KMS-11 (cell line): ENCODE data around the gene BBS10.
"Not testable (repeated sequence)": the region's sequence is repeated elsewhere in the genome, so short reads cannot be mapped to it uniquely, and the experiment has no call there.

Source experiments
- H2AFZ ChIP-seq: fragments of 200-600 bp; sonication (generic); 2 replicates; pipeline ENCODE4 v1.6.1; 2016; ENCODE audit warnings: antibody characterized with exemption, mixed run types, low read depth
- H3K27ac ChIP-seq: fragments of 200-600 bp; sonication (generic); 2 replicates; pipeline ENCODE4 v1.6.1; 2016; ENCODE audit warnings: mild to moderate bottlenecking, mixed run types
- H3K27me3 ChIP-seq: fragments of 200-600 bp; sonication (generic); 2 replicates; pipeline ENCODE4 v1.6.1; 2017; ENCODE audit warnings: mild to moderate bottlenecking, low read depth, mixed run types, moderate library complexity; ENCODE audit not compliant: insufficient read depth
- H3K36me3 ChIP-seq: fragments of 200-600 bp; sonication (generic); 2 replicates; pipeline ENCODE4 v1.6.1; 2017; ENCODE audit warnings: mild to moderate bottlenecking, mixed run types; ENCODE audit not compliant: insufficient read depth
- H3K4me1 ChIP-seq: fragments of 200-600 bp; sonication (generic); 2 replicates; pipeline ENCODE4 v1.6.1; 2016; ENCODE audit warnings: mild to moderate bottlenecking, low read depth, mixed run types; ENCODE audit not compliant: poor library complexity, severe bottlenecking
- H3K4me2 ChIP-seq: fragments of 200-600 bp; sonication (generic); 2 replicates; pipeline ENCODE4 v1.7.0; 2016; ENCODE audit warnings: mild to moderate bottlenecking, mixed run types
- H3K4me3 ChIP-seq: fragments of 200-600 bp; sonication (generic); IDR thresholded peaks from 2 replicates; pipeline ENCODE4 v1.6.1; 2017; ENCODE audit warnings: low read depth, low read length, mixed read lengths; ENCODE audit not compliant: insufficient read depth
- H3K79me2 ChIP-seq: fragments of 200-600 bp; sonication (generic); 2 replicates; pipeline ENCODE4 v1.6.1; 2016; ENCODE audit warnings: low read depth, mixed run types; ENCODE audit not compliant: insufficient read depth
- H3K9ac ChIP-seq: fragments of 200-600 bp; sonication (generic); 2 replicates; pipeline ENCODE4 v1.6.1; 2016; ENCODE audit warnings: mild to moderate bottlenecking, mixed run types
- H4K20me1 ChIP-seq: fragments of 200-600 bp; sonication (generic); 2 replicates; pipeline ENCODE4 v1.6.1; 2016; ENCODE audit warnings: mild to moderate bottlenecking, mixed run types; ENCODE audit not compliant: insufficient read depth
- CTCF ChIP-seq: fragments of 200-600 bp; sonication (generic); conservative IDR thresholded peaks from 2 replicates; pipeline ENCODE4 v1.6.1; 2017; ENCODE audit warnings: low read depth, mild to moderate bottlenecking, antibody characterized with exemption, low read length, moderate library complexity, mixed read lengths

The BBS10 gene

GRCh38 chr12:76374386-76375020 lies 26.3 kb upstream of the BBS10 start:
- Histone ChIP-seq H3K4me2 (no peak overlapping the region), H3K36me3 (no peaks in the 10 kb centered on the region)
- TF ChIP-seq CTCF, result no peak

DNA sequence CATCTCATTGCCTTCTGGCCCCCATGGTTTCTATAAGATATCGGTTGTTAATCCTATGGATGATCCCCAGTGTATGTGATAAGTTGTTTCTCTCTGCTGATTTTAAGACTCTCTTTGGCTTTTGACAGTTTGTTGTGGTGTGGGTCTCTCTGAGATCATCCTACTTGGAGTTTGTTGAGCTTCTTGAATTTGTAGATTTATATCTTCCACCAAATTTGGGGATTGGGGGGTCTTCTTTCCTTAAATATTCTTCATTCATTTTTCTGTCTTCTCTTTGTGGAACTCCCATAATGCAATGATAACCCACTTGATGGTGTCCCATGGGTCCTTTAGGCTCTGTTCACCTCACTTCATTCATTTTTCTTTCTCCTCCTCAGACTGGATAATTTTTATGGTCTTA lies 20.0 kb upstream of the BBS10 start:
- Histone ChIP-seq H3K27ac (no peak overlapping the region), H3K27me3 (no peaks in the 10 kb centered on the region), H3K4me3 (no peak overlapping the region), H2AFZ (no peak overlapping the region), H3K79me2 (no peaks in the 10 kb centered on the region), H3K36me3 (no peaks in the 10 kb centered on the region), H3K4me1 (no peaks in the 10 kb centered on the region), H3K4me2 (no peak overlapping the region), H3K9ac (no peak overlapping the region), H4K20me1 (no peaks in the 10 kb centered on the region)
- no peak for TF ChIP-seq CTCF

More at GRCh38 chr12:76374386-76375020, 26.3 kb upstream of the BBS10 start:
- Histone ChIP-seq H3K9ac (no peak overlapping the region), H3K27ac (no peak overlapping the region), H3K79me2 (no peaks in the 10 kb centered on the region), H4K20me1 (no peaks in the 10 kb centered on the region), H3K4me3 (no peak overlapping the region), H2AFZ (no peak overlapping the region), H3K27me3 (no peaks in the 10 kb centered on the region), H3K4me1 (no peaks in the 10 kb centered on the region)

GRCh38 chr12:76366163-76366562 lies 17.9 kb upstream of the BBS10 start:
- Histone ChIP-seq H3K4me1 (no peaks in the 10 kb centered on the region), H3K9ac (no peak overlapping the region), H3K27me3 (no peaks in the 10 kb centered on the region), H3K4me3 (no peak overlapping the region), H3K79me2 (no peaks in the 10 kb centered on the region), H3K27ac (no peak overlapping the region), H3K4me2 (no peak overlapping the region), H4K20me1 (no peaks in the 10 kb centered on the region), H2AFZ (no peak overlapping the region), H3K36me3 (no peaks in the 10 kb centered on the region)
- TF ChIP-seq CTCF, result no peak

DNA sequence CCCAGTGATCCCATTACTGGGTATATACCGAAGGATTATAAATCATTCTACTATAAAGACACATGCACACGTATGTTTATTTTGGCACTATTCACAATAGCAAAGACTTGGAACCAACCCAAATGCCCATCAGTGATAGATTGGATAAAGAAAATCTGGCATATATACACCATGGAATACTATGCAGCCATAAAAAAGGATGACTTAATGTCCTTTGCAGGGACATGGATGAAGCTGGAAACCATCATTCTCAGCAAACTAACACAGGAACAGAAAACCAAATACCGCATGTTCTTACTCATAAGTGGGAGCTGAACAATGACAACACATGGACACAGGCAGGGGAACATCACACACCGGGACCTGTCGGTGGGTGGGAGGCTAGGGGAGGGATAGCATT lies 15.9 kb upstream of the BBS10 start:
- H3K27ac ChIP-seq, H3K36me3 ChIP-seq, H4K20me1 ChIP-seq, H3K4me2 ChIP-seq, H2AFZ ChIP-seq, H3K79me2 ChIP-seq, H3K9ac ChIP-seq, H3K27me3 ChIP-seq, H3K4me3 ChIP-seq, H3K4me1 ChIP-seq: not testable (repeated sequence)

DNA sequence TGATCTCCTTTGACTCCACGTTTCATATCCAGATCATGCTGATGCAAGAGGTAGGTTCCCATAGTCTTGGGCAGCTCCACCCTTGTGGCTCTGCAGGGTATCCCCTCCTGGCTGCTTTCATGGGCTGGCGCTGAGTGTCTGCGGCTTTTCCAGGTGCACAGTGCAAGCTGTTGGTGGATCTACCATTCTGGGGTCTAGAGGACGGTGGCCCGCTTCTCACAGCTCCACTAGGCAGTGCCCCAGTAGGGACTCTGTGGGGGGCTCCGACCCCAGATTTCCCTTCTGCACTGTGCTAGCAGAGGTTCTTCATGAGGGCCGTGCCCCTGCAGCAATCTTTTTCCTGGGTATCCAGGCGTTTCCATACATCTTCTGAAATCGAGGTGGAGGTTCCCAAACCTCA lies 12.1 kb upstream of the BBS10 start:
- Histone ChIP-seq H4K20me1 (no peaks in the 10 kb centered on the region), H2AFZ (no peak overlapping the region), H3K4me3 (no peak overlapping the region), H3K4me1 (no peaks in the 10 kb centered on the region), H3K9ac (no peak overlapping the region), H3K27ac (no peak overlapping the region), H3K79me2 (no peaks in the 10 kb centered on the region), H3K27me3 (no peaks in the 10 kb centered on the region), H3K36me3 (no peaks in the 10 kb centered on the region), H3K4me2 (no peak overlapping the region)
- no peak for TF ChIP-seq CTCF
